Ammon's horn (tissue), 1 donor: ENCODE data around the gene C10orf71.

Experiments used
- DNase-seq: peaks from one replicate; pipeline ENCODE4 v3.0.0-alpha.2; 2016; ENCODE audit warnings: low spot score

The C10orf71 gene

GRCh38 chr10:49361735-49362568, 63.0 kb downstream of the C10orf71 start:
- DNase-seq, result no peak

- DNase-seq, result peak; percentile 37
Measured at GRCh38 chr10:49362596-49363260, 63.8 kb downstream of the C10orf71 start.

- no peak for DNase-seq
Measured at GRCh38 chr10:49363309-49364031, 64.5 kb downstream of the C10orf71 start.

GRCh38 chr10:49364051-49364450, 65.1 kb downstream of the C10orf71 start:
- no peak for DNase-seq

GRCh38 chr10:49364747-49365146, 65.8 kb downstream of the C10orf71 start:
- no peak for DNase-seq

GRCh38 chr10:49365275-49365674, 66.3 kb downstream of the C10orf71 start:
- no peak for DNase-seq

- no peak for DNase-seq
Measured at GRCh38 chr10:49365675-49366415, 66.9 kb downstream of the C10orf71 start.

- no peak for DNase-seq
Measured at GRCh38 chr10:49366460-49366859, 67.5 kb downstream of the C10orf71 start.

GRCh38 chr10:49367600-49367999, 68.6 kb downstream of the C10orf71 start:
- DNase-seq, result no peak

- DNase-seq, result no peak
Measured at GRCh38 chr10:49368256-49368655, 69.3 kb downstream of the C10orf71 start.

- DNase-seq, result no peak
Measured at GRCh38 chr10:49369216-49370162, 70.5 kb downstream of the C10orf71 start.

- no peak for DNase-seq
Measured at GRCh38 chr10:49370326-49371100, 71.5 kb downstream of the C10orf71 start.

GRCh38 chr10:49371967-49372366, 73.0 kb downstream of the C10orf71 start:
- no peak for DNase-seq

GRCh38 chr10:49373361-49373760, 74.4 kb downstream of the C10orf71 start:
- no peak for DNase-seq

- no peak for DNase-seq
Measured at GRCh38 chr10:49374740-49375139, 75.8 kb downstream of the C10orf71 start.

GRCh38 chr10:49375611-49376010, 76.6 kb downstream of the C10orf71 start:
- DNase-seq, result no peak
